ENCODE results near the gene UBAP1. TPM values are rescaled to one million over a fixed set of nuclear protein-coding genes. Genes with fewer than 3 reads are reported as not detected.
"Not testable (repeated sequence)": the region's sequence is repeated elsewhere in the genome, so short reads cannot be mapped to it uniquely, and the experiment has no call there.

Gene UBAP1
- total RNA-seq, 1 donor from 2014 or later = 32.5 TPM

DNA sequence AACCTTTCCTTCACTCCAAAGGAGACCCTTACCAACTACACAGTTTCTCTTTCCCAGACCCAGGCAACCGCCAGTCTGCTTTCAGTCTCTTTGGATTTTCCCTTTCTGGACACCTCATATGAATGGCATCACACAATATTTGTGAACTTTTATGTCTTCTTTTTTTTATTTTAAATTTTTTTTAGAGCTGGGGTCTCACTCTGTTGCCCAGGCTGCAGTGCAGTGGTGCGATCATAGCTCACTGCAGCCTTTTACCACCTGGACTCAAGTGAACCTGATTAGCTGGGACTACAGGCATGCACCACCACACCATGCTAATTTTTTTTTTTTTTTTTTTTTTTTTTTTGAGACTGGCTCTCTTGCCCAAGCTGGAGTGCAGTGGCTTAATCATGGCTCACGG is 37.5 kb downstream of the UBAP1 start:
- Mint-ChIP-seq H3K27ac (ENCODE audit: unreplicated experiment) (no peak overlapping the region), H3K4me1 (ENCODE audit: unreplicated experiment) (no peaks in the 10 kb centered on the region), H3K9me3 (ENCODE audit: unreplicated experiment) (no peaks in the 10 kb centered on the region), H3K36me3 (ENCODE audit: low read depth, unreplicated experiment) (no peaks in the 10 kb centered on the region), H3K4me3 (ENCODE audit: unreplicated experiment) (no peak overlapping the region), H3K27me3 (ENCODE audit: unreplicated experiment) (no peaks in the 10 kb centered on the region)
- no peak for DNase-seq (ENCODE audit: low spot score)
- TF ChIP-seq, protein P1, sequence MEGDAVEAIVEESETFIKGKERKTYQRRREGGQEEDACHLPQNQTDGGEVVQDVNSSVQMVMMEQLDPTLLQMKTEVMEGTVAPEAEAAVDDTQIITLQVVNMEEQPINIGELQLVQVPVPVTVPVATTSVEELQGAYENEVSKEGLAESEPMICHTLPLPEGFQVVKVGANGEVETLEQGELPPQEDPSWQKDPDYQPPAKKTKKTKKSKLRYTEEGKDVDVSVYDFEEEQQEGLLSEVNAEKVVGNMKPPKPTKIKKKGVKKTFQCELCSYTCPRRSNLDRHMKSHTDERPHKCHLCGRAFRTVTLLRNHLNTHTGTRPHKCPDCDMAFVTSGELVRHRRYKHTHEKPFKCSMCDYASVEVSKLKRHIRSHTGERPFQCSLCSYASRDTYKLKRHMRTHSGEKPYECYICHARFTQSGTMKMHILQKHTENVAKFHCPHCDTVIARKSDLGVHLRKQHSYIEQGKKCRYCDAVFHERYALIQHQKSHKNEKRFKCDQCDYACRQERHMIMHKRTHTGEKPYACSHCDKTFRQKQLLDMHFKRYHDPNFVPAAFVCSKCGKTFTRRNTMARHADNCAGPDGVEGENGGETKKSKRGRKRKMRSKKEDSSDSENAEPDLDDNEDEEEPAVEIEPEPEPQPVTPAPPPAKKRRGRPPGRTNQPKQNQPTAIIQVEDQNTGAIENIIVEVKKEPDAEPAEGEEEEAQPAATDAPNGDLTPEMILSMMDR (IDR thresholded peaks at IDR 0.05; ENCODE audit: unreplicated experiment) = no peak

DNA sequence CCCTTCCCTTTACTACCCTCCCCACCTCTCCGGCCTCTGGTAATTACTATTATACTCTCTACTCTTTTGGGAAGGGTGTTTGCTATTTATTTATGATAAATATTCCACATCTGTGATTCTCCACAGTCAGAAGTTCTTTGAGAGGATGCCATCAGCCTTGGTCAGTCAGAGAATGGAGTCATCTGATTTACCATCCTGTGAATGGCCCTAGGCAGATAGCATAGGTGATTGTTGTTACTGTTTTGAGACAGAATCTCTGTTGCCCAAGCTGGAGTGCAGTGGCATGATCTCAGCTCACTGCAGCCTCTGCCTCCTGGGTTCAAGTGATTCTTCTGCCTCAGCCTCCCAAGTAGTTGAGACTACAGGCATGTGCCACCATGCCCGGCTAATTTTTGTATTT is 38.2 kb downstream of the UBAP1 start:
- not testable (repeated sequence) for DNase-seq (ENCODE audit: low spot score); H3K36me3 Mint-ChIP-seq (ENCODE audit: low read depth, unreplicated experiment); H3K27me3 Mint-ChIP-seq (ENCODE audit: unreplicated experiment); H3K9me3 Mint-ChIP-seq (ENCODE audit: unreplicated experiment); H3K27ac Mint-ChIP-seq (ENCODE audit: unreplicated experiment); H3K4me1 Mint-ChIP-seq (ENCODE audit: unreplicated experiment); H3K4me3 Mint-ChIP-seq (ENCODE audit: unreplicated experiment)

DNA sequence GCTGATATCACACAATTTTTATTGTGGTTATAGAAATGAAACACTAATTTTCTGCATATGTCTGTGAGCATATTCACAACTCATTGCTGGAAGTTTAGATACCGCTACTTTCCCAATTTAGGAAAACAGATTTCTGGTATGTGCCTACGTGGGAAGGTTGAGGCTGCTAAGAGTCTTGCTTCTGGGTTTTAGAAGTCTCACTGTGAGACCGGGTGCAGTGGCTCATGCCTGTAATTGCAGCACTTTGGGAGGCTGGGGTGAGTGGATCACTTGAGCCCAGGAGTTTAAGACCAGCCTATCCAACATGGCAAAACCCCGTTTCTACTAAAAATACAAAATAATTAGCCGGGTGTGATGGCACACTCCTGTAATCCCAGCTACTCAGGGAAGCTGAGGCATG is 39.6 kb downstream of the UBAP1 start:
- Mint-ChIP-seq H3K27ac (ENCODE audit: unreplicated experiment) (no peak overlapping the region), H3K9me3 (ENCODE audit: unreplicated experiment) (no peaks in the 10 kb centered on the region), H3K4me1 (ENCODE audit: unreplicated experiment) (no peaks in the 10 kb centered on the region), H3K4me3 (ENCODE audit: unreplicated experiment) (no peak overlapping the region), H3K36me3 (ENCODE audit: low read depth, unreplicated experiment) (no peaks in the 10 kb centered on the region), H3K27me3 (ENCODE audit: unreplicated experiment) (no peaks in the 10 kb centered on the region)
- TF ChIP-seq, protein P1 (IDR thresholded peaks at IDR 0.05; ENCODE audit: unreplicated experiment) = no peak
- no peak for DNase-seq (ENCODE audit: low spot score)

- H3K27ac Mint-ChIP-seq (ENCODE audit: unreplicated experiment) = no peak overlapping the region
- H3K4me1 Mint-ChIP-seq (ENCODE audit: unreplicated experiment) = no peaks in the 10 kb centered on the region
- no peak overlapping the region for H3K4me3 Mint-ChIP-seq (ENCODE audit: unreplicated experiment)
- no peaks in the 10 kb centered on the region for H3K27me3 Mint-ChIP-seq (ENCODE audit: unreplicated experiment)
- no peaks in the 10 kb centered on the region for H3K36me3 Mint-ChIP-seq (ENCODE audit: low read depth, unreplicated experiment)
- H3K9me3 Mint-ChIP-seq (ENCODE audit: unreplicated experiment) = no peaks in the 10 kb centered on the region
- no peak for DNase-seq (ENCODE audit: low spot score)
- TF ChIP-seq, protein P1 (IDR thresholded peaks at IDR 0.05; ENCODE audit: unreplicated experiment) = no peak
Observed at GRCh38 chr9:34219421-34219820, 40.6 kb downstream of the UBAP1 start.

DNA sequence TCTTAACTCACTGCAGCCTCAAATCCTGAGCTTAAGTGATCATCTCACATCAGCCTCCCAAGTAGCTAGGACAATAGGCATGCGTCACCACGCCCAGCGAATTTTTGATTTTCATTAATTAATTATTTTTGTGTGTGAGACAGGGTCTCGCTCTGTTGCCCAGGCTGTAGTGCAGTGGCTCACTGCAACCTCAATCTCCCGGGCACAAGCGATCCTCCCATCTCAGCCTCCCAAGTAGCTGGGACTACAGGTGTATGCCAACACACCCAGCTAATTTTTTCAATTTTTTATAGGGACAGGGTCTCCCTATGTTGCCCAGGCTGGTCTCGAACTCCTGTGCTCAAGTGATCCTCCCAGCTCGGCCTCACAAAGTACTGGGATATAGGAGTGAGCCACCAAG is 41.4 kb downstream of the UBAP1 start:
- TF ChIP-seq, protein P1 (IDR thresholded peaks at IDR 0.05; ENCODE audit: unreplicated experiment) = no peak

DNA sequence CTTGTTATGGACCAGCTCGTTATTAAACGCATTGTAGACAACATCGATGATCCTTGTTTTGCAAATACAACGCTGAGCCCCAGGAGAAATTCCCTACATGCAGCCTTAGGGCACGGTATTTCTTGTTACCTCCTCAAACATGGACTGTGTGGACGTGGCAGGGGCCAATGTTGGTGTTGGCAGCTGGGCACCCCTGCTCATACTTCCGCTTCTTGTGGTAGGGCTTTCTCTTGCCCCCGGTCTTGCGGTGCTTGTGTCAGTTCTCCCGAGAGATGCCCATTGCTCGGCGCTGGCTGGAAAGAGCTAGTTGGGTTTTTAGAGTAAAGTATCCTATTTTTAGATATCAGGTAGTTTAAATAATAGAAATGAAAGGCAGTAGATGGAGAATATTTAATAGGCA is 45.5 kb downstream of the UBAP1 start:
- TF ChIP-seq, protein P1 (IDR thresholded peaks at IDR 0.05; ENCODE audit: unreplicated experiment) = no peak
- Mint-ChIP-seq H3K36me3 (ENCODE audit: low read depth, unreplicated experiment) (no peaks in the 10 kb centered on the region), H3K4me1 (ENCODE audit: unreplicated experiment) (no peaks in the 10 kb centered on the region), H3K4me3 (ENCODE audit: unreplicated experiment) (no peak overlapping the region), H3K27me3 (ENCODE audit: unreplicated experiment) (no peaks in the 10 kb centered on the region), H3K9me3 (ENCODE audit: unreplicated experiment) (no peaks in the 10 kb centered on the region), H3K27ac (ENCODE audit: unreplicated experiment) (no peak overlapping the region)
- no peak for DNase-seq (ENCODE audit: low spot score)

More for the DNA sequence above, 41.4 kb downstream of the UBAP1 start:
- Mint-ChIP-seq H3K27ac (ENCODE audit: unreplicated experiment) (no peak overlapping the region), H3K27me3 (ENCODE audit: unreplicated experiment) (no peaks in the 10 kb centered on the region), H3K9me3 (ENCODE audit: unreplicated experiment) (no peaks in the 10 kb centered on the region), H3K4me3 (ENCODE audit: unreplicated experiment) (no peak overlapping the region), H3K36me3 (ENCODE audit: low read depth, unreplicated experiment) (no peaks in the 10 kb centered on the region), H3K4me1 (ENCODE audit: unreplicated experiment) (no peaks in the 10 kb centered on the region)
- no peak for DNase-seq (ENCODE audit: low spot score)

GRCh38 chr9:34226144-34226760 is 47.4 kb downstream of the UBAP1 start:
- H3K36me3 Mint-ChIP-seq (ENCODE audit: low read depth, unreplicated experiment); H3K4me3 Mint-ChIP-seq (ENCODE audit: unreplicated experiment); H3K27ac Mint-ChIP-seq (ENCODE audit: unreplicated experiment); H3K27me3 Mint-ChIP-seq (ENCODE audit: unreplicated experiment); H3K4me1 Mint-ChIP-seq (ENCODE audit: unreplicated experiment); DNase-seq (ENCODE audit: low spot score); H3K9me3 Mint-ChIP-seq (ENCODE audit: unreplicated experiment): not testable (repeated sequence)
